GM12872 (cell line): ENCODE measurements around the gene TBC1D20.

Experiments
- CTCF ChIP-seq: IDR thresholded peaks from 3 replicates; pipeline ENCODE4 v1.5.1; 2011; ENCODE audit warnings: low read depth, mild to moderate bottlenecking, low read length, moderate library complexity; ENCODE audit not compliant: insufficient read depth

Gene TBC1D20

DNA sequence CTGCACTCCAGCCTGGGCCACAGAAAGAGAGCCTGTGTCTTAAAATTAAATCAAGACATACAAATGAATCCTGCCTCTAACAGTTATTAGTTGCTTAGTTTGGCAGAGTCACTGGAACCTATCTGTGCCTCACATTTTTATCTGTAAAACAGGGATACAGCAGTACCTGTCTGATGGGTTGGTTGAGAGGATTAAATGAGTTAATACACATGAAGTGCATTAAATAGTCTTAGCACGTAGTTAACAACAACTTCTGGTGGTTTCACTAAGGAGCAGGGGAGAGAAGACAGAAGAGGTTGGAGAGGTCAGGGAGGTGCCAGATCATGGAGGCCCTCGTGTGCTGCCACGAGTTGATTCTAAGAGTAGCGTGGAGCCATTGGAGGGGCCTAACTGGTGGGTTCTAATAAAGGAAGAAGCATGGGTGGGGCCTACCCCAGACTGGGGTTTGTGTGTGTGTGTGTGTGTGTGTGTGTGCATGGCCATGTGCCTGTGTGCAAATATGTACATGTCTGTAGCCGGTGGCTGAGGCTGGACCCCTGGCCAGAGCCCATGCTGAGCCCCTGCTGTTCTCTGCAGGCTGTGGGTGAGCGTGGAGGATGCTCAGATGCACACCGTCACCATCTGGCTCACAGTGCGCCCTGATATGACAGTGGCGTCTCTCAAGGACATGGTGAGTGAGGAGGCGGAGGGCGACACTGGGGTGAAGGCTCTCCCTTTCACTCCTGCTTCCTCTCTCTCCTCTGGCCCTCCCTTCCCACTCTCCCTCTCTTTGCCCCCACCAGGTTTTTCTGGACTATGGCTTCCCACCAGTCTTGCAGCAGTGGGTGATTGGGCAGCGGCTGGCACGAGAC is 45.2 kb downstream of the TBC1D20 start:
- no peak for TF ChIP-seq CTCF

- no peak for TF ChIP-seq CTCF
Observed at GRCh38 chr20:415820-416322, 46.5 kb downstream of the TBC1D20 start.

DNA sequence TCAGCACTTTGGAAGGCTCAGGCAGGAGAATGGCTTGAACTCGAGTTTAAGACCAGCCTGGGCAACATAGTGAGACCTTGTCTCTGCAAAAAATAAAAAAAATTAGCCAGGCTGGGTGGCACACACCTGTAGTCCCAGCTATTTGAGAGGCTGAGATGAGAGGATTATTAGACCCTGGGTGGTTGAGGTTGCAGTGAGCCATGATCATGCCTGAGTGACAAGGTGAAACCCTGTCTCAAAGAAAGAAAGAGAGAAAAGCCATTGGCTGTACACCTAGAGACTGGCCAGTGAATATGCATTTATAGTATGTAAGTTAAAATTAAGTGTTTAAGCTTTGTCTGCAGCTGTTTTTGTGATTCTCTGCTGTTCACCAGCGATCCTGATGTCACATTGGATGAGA is 48.2 kb downstream of the TBC1D20 start:
- no peak for TF ChIP-seq CTCF

- TF ChIP-seq CTCF = no peak
Observed at GRCh38 chr20:412081-412480, 50.3 kb downstream of the TBC1D20 start.

GRCh38 chr20:409697-410559 is 52.4 kb downstream of the TBC1D20 start:
- no peak for TF ChIP-seq CTCF

DNA sequence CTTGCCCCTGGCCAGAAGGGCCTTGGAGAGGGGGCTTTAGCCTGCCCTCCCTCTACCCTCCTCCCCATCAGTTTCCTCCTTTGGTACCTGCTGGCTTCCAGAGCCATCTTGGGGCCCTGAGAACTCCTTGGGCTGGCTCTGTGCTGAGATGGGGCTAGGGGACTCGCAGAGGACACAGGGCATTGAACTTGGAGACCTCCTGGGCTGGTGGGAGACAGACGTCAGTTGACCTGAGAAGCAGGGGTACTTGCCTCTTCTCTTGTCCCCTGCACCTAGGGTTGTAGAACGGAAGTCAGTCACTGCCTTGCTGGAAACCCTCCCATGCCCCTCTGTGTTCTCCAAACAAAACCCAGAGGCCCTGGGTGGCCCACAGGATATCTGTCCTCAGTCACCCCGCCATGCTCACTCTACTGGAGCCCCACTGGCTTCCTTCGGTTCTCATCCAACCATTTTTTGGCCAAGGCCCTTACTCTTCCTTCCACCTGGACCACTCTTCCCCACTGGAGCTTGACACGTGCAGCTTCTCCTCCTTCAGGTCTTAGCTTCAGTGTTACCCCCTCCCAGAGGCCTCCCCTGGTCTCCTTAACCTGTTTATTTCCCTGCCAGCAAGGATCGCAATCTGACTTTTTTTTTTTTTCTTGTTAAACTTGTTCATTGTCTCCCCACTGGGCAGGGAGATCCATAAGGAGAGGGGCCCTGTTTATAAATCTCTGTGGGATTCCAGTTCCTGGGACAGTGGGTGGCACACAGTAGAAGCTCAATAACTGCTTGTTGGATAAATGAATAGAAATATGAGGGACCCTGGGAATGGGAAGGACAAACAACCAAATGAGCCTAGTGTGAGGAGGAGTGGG is 53.3 kb downstream of the TBC1D20 start:
- TF ChIP-seq CTCF = no peak
